Neural progenitor cell (in vitro differentiated cells): Measurements from ENCODE around the gene RPN1.

Experiments used
- CTCF ChIP-seq: fragments of 200-600 bp; sonication (generic); IDR thresholded peaks from 2 replicates; pipeline ENCODE4 v1.5.1; 2017; ENCODE audit warnings: antibody characterized with exemption, mild to moderate bottlenecking
- EZH2 ChIP-seq: fragments of 200-600 bp; sonication (generic); IDR thresholded peaks from 2 replicates; pipeline ENCODE4 v1.6.1; 2017; ENCODE audit warnings: antibody characterized with exemption, mild to moderate bottlenecking, moderate library complexity
- EZH2phosphoT487 ChIP-seq: fragments of 200-600 bp; sonication (generic); IDR thresholded peaks from 2 replicates; pipeline ENCODE4 v1.6.1; 2017; ENCODE audit warnings: antibody characterized with exemption

GRCh38 chr3:128693696-128694095 lies 43.1 kb upstream of the RPN1 start:
- no peak for TF ChIP-seq CTCF
- TF ChIP-seq EZH2: no peak
- no peak for TF ChIP-seq EZH2phosphoT487
